Colonic mucosa (tissue), 4 donors: ENCODE measurements around the gene RAB11FIP5. TPM values are rescaled to one million over a fixed set of nuclear protein-coding genes. Genes with fewer than 3 reads are reported as not detected.

Experiments
- DNase-seq: peaks from one replicate; pipeline ENCODE4 v3.0.0-alpha.2; 2020
- H3K27ac ChIP-seq: fragments of 200-600 bp; one replicate; pipeline ENCODE4 v1.8.0; 2021
- H3K27me3 ChIP-seq: fragments of 200-600 bp; one replicate; pipeline ENCODE4 v1.8.0; 2021
- H3K36me3 ChIP-seq: fragments of 200-600 bp; one replicate; pipeline ENCODE4 v1.8.0; 2021
- H3K4me1 ChIP-seq: fragments of 200-600 bp; one replicate; pipeline ENCODE4 v1.8.0; 2021; ENCODE audit warnings: mild to moderate bottlenecking
- H3K4me3 ChIP-seq: fragments of 200-600 bp; one replicate; pipeline ENCODE4 v1.8.0; 2021
- H3K9ac ChIP-seq, 2 donors: one replicate each; pipeline ENCODE4 v1.7.0; 2013; ENCODE audit warnings: control low read depth in 2 of 2, low read depth in 2 of 2, low read length in 2 of 2
- H3K9me3 ChIP-seq: fragments of 200-600 bp; one replicate; pipeline ENCODE4 v1.8.0; 2021
- intact Hi-C: fragments of 100-400 bp; cut with DNase I; formaldehyde crosslinking; loops from one replicate; pipeline ENCODE4 v1.14.1; 2022
- total RNA-seq, 2 donors: library from RNA; stranded (reverse); fragmentation: NEBNext Ultra II Directional in 1 of 2; extraction: Animal tissue kit (Norgen Biotek cat#: 25700) in 1 of 2; gene quantifications; one replicate each; pipeline ENCODE4 v1.2.1, GENCODE V29; 2021
- TF ChIP-seq, protein P1 (sequence below): fragments of 200-600 bp; IDR thresholded peaks from one replicate; pipeline ENCODE4 v1.8.0; 2022; ENCODE audit warnings: antibody characterized with exemption, mild to moderate bottlenecking
- donor health status: healthy.
- donor health status: DM: no; HTN: no; CAD: no.
- donor health status: DM: no; HTN: no; CAD: no.

Gene RAB11FIP5
- total RNA-seq, 2 donors from 2014 or later: 17.8 to 33.7 TPM

DNA sequence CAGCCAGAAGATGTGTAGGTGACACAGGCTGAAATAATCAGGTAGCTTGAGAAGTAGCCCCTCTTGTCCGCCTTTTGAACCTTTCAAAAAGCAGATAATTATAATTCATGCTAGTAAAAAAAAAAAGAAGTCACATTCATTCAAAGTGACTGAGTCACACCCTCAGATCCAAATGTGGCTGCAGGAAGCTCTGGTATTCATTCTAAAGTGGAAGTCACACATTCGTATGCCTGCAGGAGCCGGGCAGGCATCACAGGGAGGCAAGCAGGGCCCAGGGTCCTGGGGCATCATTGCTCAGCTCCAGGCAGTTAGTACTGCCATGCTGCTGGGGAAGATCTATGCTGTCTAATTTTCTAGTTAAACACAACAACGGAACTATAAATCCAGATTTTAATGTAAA, 21.7 kb upstream of the RAB11FIP5 start:
- Histone ChIP-seq H3K9ac (no peak overlapping the region), H3K36me3 (no peaks in the 10 kb centered on the region), H3K27me3 (no peaks in the 10 kb centered on the region), H3K4me3 (no peak overlapping the region), H3K4me1 (no peaks in the 10 kb centered on the region), H3K27ac (no peak overlapping the region), H3K9me3 (no peaks in the 10 kb centered on the region)
- no peak for DNase-seq
- intact Hi-C loops: no loop called here
- TF ChIP-seq, protein P1, sequence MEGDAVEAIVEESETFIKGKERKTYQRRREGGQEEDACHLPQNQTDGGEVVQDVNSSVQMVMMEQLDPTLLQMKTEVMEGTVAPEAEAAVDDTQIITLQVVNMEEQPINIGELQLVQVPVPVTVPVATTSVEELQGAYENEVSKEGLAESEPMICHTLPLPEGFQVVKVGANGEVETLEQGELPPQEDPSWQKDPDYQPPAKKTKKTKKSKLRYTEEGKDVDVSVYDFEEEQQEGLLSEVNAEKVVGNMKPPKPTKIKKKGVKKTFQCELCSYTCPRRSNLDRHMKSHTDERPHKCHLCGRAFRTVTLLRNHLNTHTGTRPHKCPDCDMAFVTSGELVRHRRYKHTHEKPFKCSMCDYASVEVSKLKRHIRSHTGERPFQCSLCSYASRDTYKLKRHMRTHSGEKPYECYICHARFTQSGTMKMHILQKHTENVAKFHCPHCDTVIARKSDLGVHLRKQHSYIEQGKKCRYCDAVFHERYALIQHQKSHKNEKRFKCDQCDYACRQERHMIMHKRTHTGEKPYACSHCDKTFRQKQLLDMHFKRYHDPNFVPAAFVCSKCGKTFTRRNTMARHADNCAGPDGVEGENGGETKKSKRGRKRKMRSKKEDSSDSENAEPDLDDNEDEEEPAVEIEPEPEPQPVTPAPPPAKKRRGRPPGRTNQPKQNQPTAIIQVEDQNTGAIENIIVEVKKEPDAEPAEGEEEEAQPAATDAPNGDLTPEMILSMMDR: no peak

DNA sequence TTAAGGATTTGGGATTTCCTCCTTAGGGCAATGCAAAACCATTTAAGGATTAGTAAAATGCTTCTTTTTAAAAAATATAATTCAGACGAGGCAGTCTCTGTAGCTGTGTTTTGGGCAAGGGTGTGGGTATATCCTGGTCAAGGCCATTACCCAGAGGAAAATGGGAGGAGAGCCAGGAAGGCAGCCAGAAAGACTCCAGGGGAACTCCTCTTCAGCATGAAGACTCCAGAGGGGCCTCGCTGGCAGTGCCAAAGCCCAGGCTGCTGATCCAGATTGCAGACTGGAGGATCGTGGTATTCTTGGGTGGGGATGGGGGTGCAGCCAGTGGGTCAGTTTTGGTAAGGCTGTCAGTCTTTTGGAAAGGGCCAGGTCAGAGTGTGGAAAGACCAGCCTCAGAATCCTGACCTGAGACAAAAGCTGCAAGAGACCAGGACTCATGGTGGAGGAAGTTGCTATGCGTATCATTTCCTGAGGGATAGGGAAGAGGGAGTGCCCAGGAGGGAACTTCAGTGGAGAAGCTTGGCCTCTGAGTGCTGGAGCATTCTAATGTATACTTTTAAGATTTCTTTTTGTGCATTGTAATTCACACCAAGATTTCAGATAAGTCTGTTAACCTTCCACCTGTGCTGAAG, 20.9 kb upstream of the RAB11FIP5 start:
- DNase-seq: no peak
- H3K4me1 ChIP-seq: no peaks in the 10 kb centered on the region
- H3K27ac ChIP-seq: no peak overlapping the region
- intact Hi-C loops: no loop called here
- no peak overlapping the region for H3K9ac ChIP-seq
- no peaks in the 10 kb centered on the region for H3K27me3 ChIP-seq
- TF ChIP-seq, protein P1: no peak
- H3K9me3 ChIP-seq: no peaks in the 10 kb centered on the region
- H3K36me3 ChIP-seq: no peaks in the 10 kb centered on the region
- no peak overlapping the region for H3K4me3 ChIP-seq

DNA sequence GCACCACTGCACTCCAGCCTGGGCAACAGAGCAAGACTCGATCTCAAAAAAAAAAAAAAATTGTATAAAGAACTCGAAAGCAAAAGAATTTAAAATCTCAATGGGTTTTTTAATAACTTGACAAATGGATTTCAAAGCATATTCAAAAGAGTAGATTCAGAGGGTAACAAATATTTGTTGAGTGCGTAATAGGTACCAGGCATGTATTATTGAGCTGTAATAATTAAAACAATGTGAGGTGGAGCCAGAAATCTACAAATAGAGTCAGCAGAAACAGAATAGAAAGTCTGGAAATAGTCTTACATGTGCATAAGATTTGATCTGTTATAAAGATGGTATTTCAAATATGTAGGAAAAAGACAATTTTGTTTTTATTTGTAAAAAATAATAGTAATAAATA, 19.1 kb upstream of the RAB11FIP5 start:
- Histone ChIP-seq H3K4me3 (no peak overlapping the region), H3K9ac (no peak overlapping the region), H3K27me3 (no peaks in the 10 kb centered on the region), H3K4me1 (no peaks in the 10 kb centered on the region), H3K27ac (no peak overlapping the region), H3K36me3 (no peaks in the 10 kb centered on the region), H3K9me3 (no peaks in the 10 kb centered on the region)
- intact Hi-C loops: no loop called here
- no peak for DNase-seq
- TF ChIP-seq, protein P1: no peak

DNA sequence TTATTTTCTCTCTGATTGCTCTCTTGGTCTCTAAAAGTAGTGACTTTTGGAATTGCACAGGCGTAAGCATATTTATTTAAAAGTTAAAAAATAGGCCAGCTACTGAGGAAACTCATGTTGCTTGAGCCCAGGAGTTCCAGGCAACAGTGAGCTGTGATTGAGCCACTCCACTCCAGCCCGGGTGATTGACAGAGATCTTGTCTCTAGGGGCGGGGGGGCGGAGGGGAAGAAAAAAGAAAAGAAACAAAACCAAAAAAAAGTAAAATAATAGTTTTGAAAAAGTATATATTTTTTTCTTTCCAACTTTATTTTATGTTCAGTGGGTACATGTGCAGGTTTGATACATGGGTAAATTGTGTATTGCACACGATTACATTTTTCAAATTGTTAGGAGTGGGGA, 18.0 kb upstream of the RAB11FIP5 start:
- no peak overlapping the region for H3K27ac ChIP-seq
- no peak overlapping the region for H3K9ac ChIP-seq
- H3K36me3 ChIP-seq: no peaks in the 10 kb centered on the region
- intact Hi-C loops: no loop called here
- H3K4me1 ChIP-seq: no peaks in the 10 kb centered on the region
- no peaks in the 10 kb centered on the region for H3K27me3 ChIP-seq
- TF ChIP-seq, protein P1: no peak
- H3K4me3 ChIP-seq: no peak overlapping the region
- no peak for DNase-seq
- H3K9me3 ChIP-seq: no peaks in the 10 kb centered on the region

DNA sequence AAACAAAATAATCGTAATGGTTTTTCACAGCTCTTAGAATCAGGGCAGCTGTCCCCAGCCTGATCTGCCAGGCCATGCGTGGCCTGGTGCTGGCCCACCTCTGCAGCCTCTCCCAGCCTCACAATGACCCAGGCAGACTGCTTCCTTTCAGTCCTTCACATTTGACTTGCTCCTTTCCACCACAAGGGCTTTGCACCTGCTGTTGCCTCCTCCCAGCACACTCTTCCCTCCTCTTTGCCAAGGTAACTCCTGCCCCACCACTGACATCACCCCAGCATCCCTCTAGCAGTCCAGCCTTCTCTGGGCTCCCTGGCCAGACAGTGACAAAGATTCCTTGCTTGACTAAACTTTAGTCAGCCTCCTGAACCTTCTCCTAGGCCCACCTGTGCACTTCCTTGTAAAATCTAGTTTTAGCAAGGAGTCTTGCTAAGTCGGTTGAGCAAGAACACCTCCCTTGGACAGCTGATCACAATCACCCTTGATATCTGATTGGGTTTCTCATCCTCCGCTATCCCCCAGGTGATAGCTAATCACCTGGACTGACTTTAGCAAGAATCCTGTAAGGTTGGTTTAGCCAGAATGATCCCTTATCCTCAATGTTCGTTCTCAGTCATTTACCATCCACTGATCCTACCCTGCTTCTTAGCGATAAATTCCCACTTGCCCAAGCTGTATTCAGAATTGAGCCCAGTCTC, 16.2 kb upstream of the RAB11FIP5 start:
- DNase-seq: no peak
- intact Hi-C loops: no loop called here
- TF ChIP-seq, protein P1: no peak

More for the DNA sequence above, 16.2 kb upstream of the RAB11FIP5 start:
- H3K9me3 ChIP-seq: no peaks in the 10 kb centered on the region
- no peaks in the 10 kb centered on the region for H3K4me1 ChIP-seq
- no peak overlapping the region for H3K4me3 ChIP-seq
- H3K9ac ChIP-seq: no peak overlapping the region
- H3K36me3 ChIP-seq: no peaks in the 10 kb centered on the region
- no peak overlapping the region for H3K27ac ChIP-seq
- no peaks in the 10 kb centered on the region for H3K27me3 ChIP-seq
